HG03097 (cell line): ENCODE measurements around the gene HIVEP3.

Experiments
- ATAC-seq: cut with Tn5 transposase; IDR thresholded peaks from one replicate; pipeline ENCODE4 v1.9.1; 2021; ENCODE audit not compliant: unreplicated experiment, low FRiP score

The HIVEP3 gene

GRCh38 chr1:41660570-41661427 lies 257.9 kb downstream of the HIVEP3 start:
- no peak for ATAC-seq

- ATAC-seq, result no peak
Measured at GRCh38 chr1:41659903-41660302, 258.8 kb downstream of the HIVEP3 start.

- no peak for ATAC-seq
Measured at GRCh38 chr1:41659159-41659495, 259.6 kb downstream of the HIVEP3 start.

- no peak for ATAC-seq
Measured at GRCh38 chr1:41658431-41659158, 260.1 kb downstream of the HIVEP3 start.

- ATAC-seq, result no peak
Measured at GRCh38 chr1:41657679-41658295, 260.9 kb downstream of the HIVEP3 start.

- ATAC-seq, result no peak
Measured at GRCh38 chr1:41656825-41657500, 261.8 kb downstream of the HIVEP3 start.

- no peak for ATAC-seq
Measured at GRCh38 chr1:41656068-41656467, 262.7 kb downstream of the HIVEP3 start.

- no peak for ATAC-seq
Measured at GRCh38 chr1:41655632-41656031, 263.1 kb downstream of the HIVEP3 start.

- ATAC-seq, result no peak
Measured at GRCh38 chr1:41653574-41653973, 265.1 kb downstream of the HIVEP3 start.

- ATAC-seq, result no peak
Measured at GRCh38 chr1:41652384-41653265, 266.1 kb downstream of the HIVEP3 start.

GRCh38 chr1:41650028-41650880 lies 268.5 kb downstream of the HIVEP3 start:
- ATAC-seq, result no peak

GRCh38 chr1:41649396-41650027 lies 269.2 kb downstream of the HIVEP3 start:
- ATAC-seq, result no peak

- ATAC-seq, result no peak
Measured at GRCh38 chr1:41648844-41649243, 269.9 kb downstream of the HIVEP3 start.

- ATAC-seq, result no peak
Measured at GRCh38 chr1:41648230-41648629, 270.5 kb downstream of the HIVEP3 start.

GRCh38 chr1:41647221-41648135 lies 271.2 kb downstream of the HIVEP3 start:
- no peak for ATAC-seq

- ATAC-seq, result no peak
Measured at GRCh38 chr1:41646186-41646585, 272.5 kb downstream of the HIVEP3 start.

- no peak for ATAC-seq
Measured at GRCh38 chr1:41645062-41645461, 273.7 kb downstream of the HIVEP3 start.
